ENCODE data around the gene AMMECR1L. TPM values are rescaled to one million over a fixed set of nuclear protein-coding genes. Genes with fewer than 3 reads are reported as not detected.
"Not testable (repeated sequence)": the region's sequence is repeated elsewhere in the genome, so short reads cannot be mapped to it uniquely, and the experiment has no call there.

AMMECR1L gene
- total RNA-seq, 1 experiment from 2014 or later = 29.3 TPM

- Mint-ChIP-seq H3K4me3 (ENCODE audit: unreplicated experiment) (no peak overlapping the region), H3K9me3 (ENCODE audit: unreplicated experiment) (no peaks in the 10 kb centered on the region), H3K4me1 (ENCODE audit: low read depth, unreplicated experiment) (peaks cover 13% of the 10 kb centered on the region), H3K27me3 (ENCODE audit: insufficient read depth, unreplicated experiment) (no peaks in the 10 kb centered on the region), H3K36me3 (ENCODE audit: insufficient read depth, unreplicated experiment) (no peaks in the 10 kb centered on the region), H3K27ac (ENCODE audit: unreplicated experiment) (no peak overlapping the region)
- ChIA-PET CTCF (interaction anchor here (0.6 to 0.7 kb wide), 2 partner anchors 21 to 117 kb away, joined by 3 to 5 read pairs; no protein-coding TSS in a partner anchor), POLR2A (no interaction called here)
- Histone ChIP-seq H3K27me3 (replicated peaks; ENCODE audit: control insufficient read depth, insufficient read depth, low read length) (no peaks in the 10 kb centered on the region), H3K9me3 (no peaks in the 10 kb centered on the region), H3K4me3 (ENCODE audit: low read depth, low read length) (no peak overlapping the region), H3K36me3 (ENCODE audit: control insufficient read depth, insufficient read depth, low read length) (no peaks in the 10 kb centered on the region), H3K4me1 (peaks cover 8% of the 10 kb centered on the region)
- DNase-seq = no peak
- no TSS peak for BruUV-seq (replicated peaks)
- intact Hi-C loops (cut with micrococcal nuclease; ENCODE audit: unreplicated experiment) = loop anchor here (2.0 kb wide), 1 partner anchor 14 kb away; no protein-coding TSS in a partner anchor
- TF ChIP-seq, protein P1, sequence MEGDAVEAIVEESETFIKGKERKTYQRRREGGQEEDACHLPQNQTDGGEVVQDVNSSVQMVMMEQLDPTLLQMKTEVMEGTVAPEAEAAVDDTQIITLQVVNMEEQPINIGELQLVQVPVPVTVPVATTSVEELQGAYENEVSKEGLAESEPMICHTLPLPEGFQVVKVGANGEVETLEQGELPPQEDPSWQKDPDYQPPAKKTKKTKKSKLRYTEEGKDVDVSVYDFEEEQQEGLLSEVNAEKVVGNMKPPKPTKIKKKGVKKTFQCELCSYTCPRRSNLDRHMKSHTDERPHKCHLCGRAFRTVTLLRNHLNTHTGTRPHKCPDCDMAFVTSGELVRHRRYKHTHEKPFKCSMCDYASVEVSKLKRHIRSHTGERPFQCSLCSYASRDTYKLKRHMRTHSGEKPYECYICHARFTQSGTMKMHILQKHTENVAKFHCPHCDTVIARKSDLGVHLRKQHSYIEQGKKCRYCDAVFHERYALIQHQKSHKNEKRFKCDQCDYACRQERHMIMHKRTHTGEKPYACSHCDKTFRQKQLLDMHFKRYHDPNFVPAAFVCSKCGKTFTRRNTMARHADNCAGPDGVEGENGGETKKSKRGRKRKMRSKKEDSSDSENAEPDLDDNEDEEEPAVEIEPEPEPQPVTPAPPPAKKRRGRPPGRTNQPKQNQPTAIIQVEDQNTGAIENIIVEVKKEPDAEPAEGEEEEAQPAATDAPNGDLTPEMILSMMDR (IDR thresholded peaks at IDR 0.05; ENCODE audit: insufficient read depth in 1 of 2, low read depth in 1 of 2, low read length in 1 of 2, severe bottlenecking in 1 of 2, unreplicated experiment in 1 of 2) = no peak
Observed at GRCh38 chr2:127893033-127893432, 7.3 kb upstream of the AMMECR1L start.

DNA sequence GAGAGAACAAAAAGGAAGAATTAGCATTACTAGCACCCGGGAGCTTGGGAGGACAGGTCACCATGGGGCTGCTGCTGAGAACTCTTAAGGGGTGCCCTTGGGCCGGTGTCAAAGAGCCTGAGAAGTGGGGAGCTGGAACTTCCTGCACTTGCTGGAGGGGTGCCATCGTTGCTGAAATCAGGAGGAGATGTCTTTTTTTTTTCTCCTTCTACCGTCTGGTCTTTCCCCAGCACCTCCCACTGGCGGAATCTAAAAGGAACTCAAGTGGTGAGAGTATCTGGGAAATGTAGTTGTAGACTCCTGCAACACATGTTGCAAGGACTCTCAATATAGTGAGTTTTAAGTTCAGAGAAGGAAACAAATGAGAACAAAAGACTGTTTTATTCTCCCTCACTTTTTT lies 6.1 kb upstream of the AMMECR1L start:
- H3K4me3 ChIP-seq (ENCODE audit: low read depth, low read length) = no peak overlapping the region
- Mint-ChIP-seq H3K4me3 (ENCODE audit: unreplicated experiment) (no peak overlapping the region), H3K27me3 (ENCODE audit: insufficient read depth, unreplicated experiment) (no peaks in the 10 kb centered on the region), H3K27ac (ENCODE audit: unreplicated experiment) (no peak overlapping the region), H3K9me3 (ENCODE audit: unreplicated experiment) (no peaks in the 10 kb centered on the region), H3K4me1 (ENCODE audit: low read depth, unreplicated experiment) (peaks cover 13% of the 10 kb centered on the region), H3K36me3 (ENCODE audit: insufficient read depth, unreplicated experiment) (no peaks in the 10 kb centered on the region)
- DNase-seq = no peak
- BruUV-seq (replicated peaks) = no TSS peak
- POLR2A ChIA-PET = no interaction called here
- intact Hi-C loops (cut with micrococcal nuclease; ENCODE audit: unreplicated experiment) = loop anchor here (2.0 kb wide), 1 partner anchor 15 kb away; no protein-coding TSS in a partner anchor
- peaks cover 17% of the 10 kb centered on the region for H3K4me1 ChIP-seq
- TF ChIP-seq, protein P1 (IDR thresholded peaks at IDR 0.05; ENCODE audit: insufficient read depth in 1 of 2, low read depth in 1 of 2, low read length in 1 of 2, severe bottlenecking in 1 of 2, unreplicated experiment in 1 of 2) = no peak
- H3K9me3 ChIP-seq = no peaks in the 10 kb centered on the region
- no peaks in the 10 kb centered on the region for H3K36me3 ChIP-seq (ENCODE audit: control insufficient read depth, insufficient read depth, low read length)
- no peaks in the 10 kb centered on the region for H3K27me3 ChIP-seq (replicated peaks; ENCODE audit: control insufficient read depth, insufficient read depth, low read length)
- CTCF ChIA-PET = no interaction called here

DNA sequence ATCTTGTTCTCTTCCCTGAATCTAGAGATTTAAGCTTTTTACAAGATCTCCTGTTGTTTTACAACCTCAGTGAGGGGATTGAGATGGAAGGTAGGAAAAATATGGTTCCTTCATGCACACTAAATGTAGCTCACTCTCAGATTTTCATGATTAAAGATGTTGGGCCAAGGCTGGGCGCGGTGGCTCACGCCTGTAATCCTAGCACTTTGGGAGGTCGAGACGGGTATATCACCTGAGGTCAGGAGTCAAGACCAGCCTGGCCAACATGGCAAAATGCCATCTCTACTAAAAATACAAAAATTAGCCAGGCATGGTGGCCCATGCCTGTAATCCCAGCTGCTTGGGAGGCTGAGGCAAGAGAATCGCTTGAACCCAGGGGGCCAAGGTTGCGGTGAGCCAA lies 5.0 kb upstream of the AMMECR1L start:
- H3K9me3 ChIP-seq; CTCF ChIA-PET; H3K27me3 Mint-ChIP-seq (ENCODE audit: insufficient read depth, unreplicated experiment); H3K9me3 Mint-ChIP-seq (ENCODE audit: unreplicated experiment); DNase-seq; H3K36me3 ChIP-seq (ENCODE audit: control insufficient read depth, insufficient read depth, low read length); POLR2A ChIA-PET; H3K36me3 Mint-ChIP-seq (ENCODE audit: insufficient read depth, unreplicated experiment); H3K27ac Mint-ChIP-seq (ENCODE audit: unreplicated experiment); BruUV-seq (replicated peaks); H3K27me3 ChIP-seq (replicated peaks; ENCODE audit: control insufficient read depth, insufficient read depth, low read length); H3K4me3 ChIP-seq (ENCODE audit: low read depth, low read length); intact Hi-C loops (cut with micrococcal nuclease; ENCODE audit: unreplicated experiment); H3K4me3 Mint-ChIP-seq (ENCODE audit: unreplicated experiment): not testable (repeated sequence)
- H3K4me1 ChIP-seq = peaks cover 17% of the 10 kb centered on the region
- peaks cover 13% of the 10 kb centered on the region for H3K4me1 Mint-ChIP-seq (ENCODE audit: low read depth, unreplicated experiment)

GRCh38 chr2:127888772-127889171 lies 3.0 kb upstream of the AMMECR1L start:
- Mint-ChIP-seq H3K27me3 (ENCODE audit: insufficient read depth, unreplicated experiment) (no peaks in the 10 kb centered on the region), H3K9me3 (ENCODE audit: unreplicated experiment) (no peaks in the 10 kb centered on the region), H3K27ac (ENCODE audit: unreplicated experiment) (peak overlapping the region; percentile 12), H3K4me1 (ENCODE audit: low read depth, unreplicated experiment) (peaks cover 27% of the 10 kb centered on the region), H3K36me3 (ENCODE audit: insufficient read depth, unreplicated experiment) (peaks cover 19% of the 10 kb centered on the region), H3K4me3 (ENCODE audit: unreplicated experiment) (peak overlapping the region; percentile 20)
- Histone ChIP-seq H3K4me3 (ENCODE audit: low read depth, low read length) (no peak overlapping the region), H3K27me3 (replicated peaks; ENCODE audit: control insufficient read depth, insufficient read depth, low read length) (no peaks in the 10 kb centered on the region), H3K4me1 (peaks cover 29% of the 10 kb centered on the region), H3K9me3 (no peaks in the 10 kb centered on the region), H3K36me3 (ENCODE audit: control insufficient read depth, insufficient read depth, low read length) (no peaks in the 10 kb centered on the region; the same call in 1 of the 2 replicates)
- DNase-seq = no peak
- intact Hi-C loops (cut with micrococcal nuclease; ENCODE audit: unreplicated experiment) = no loop called here
- ChIA-PET CTCF (no interaction called here), POLR2A (no interaction called here)
- TF ChIP-seq, protein P1 (IDR thresholded peaks at IDR 0.05; ENCODE audit: insufficient read depth in 1 of 2, low read depth in 1 of 2, low read length in 1 of 2, severe bottlenecking in 1 of 2, unreplicated experiment in 1 of 2) = no peak
- no TSS peak for BruUV-seq (replicated peaks)
